ENCODE measurements around the gene LYPD6B. TPM values are rescaled to one million over a fixed set of nuclear protein-coding genes. Genes with fewer than 3 reads are reported as not detected.

LYPD6B gene
- total RNA-seq, 1 donor from 2014 or later: 27.2 TPM

GRCh38 chr2:148994341-148994740 is 44.2 kb upstream of the LYPD6B start:
- no peak overlapping the region for H3K4me3 Mint-ChIP-seq
- H3K36me3 Mint-ChIP-seq: no peaks in the 10 kb centered on the region
- no peak for DNase-seq (ENCODE audit: low spot score in 2 of 2, unreplicated experiment in 2 of 2)
- H3K4me1 Mint-ChIP-seq: peaks cover 13% of the 10 kb centered on the region
- no peaks in the 10 kb centered on the region for H3K9me3 Mint-ChIP-seq
- H3K27ac Mint-ChIP-seq: no peak overlapping the region
- peaks cover 4% of the 10 kb centered on the region for H3K27me3 Mint-ChIP-seq (ENCODE audit: low read depth)
- no peak for TF ChIP-seq CTCF (IDR thresholded peaks at IDR 0.05; ENCODE audit: unreplicated experiment)

GRCh38 chr2:148996805-148997204 is 41.7 kb upstream of the LYPD6B start:
- H3K27ac Mint-ChIP-seq: no peak overlapping the region
- no peaks in the 10 kb centered on the region for H3K9me3 Mint-ChIP-seq
- no peak overlapping the region for H3K4me3 Mint-ChIP-seq
- DNase-seq (ENCODE audit: low spot score in 2 of 2, unreplicated experiment in 2 of 2): no peak
- H3K4me1 Mint-ChIP-seq: peaks cover 24% of the 10 kb centered on the region
- no peak for TF ChIP-seq CTCF (IDR thresholded peaks at IDR 0.05; ENCODE audit: unreplicated experiment)
- peaks cover 4% of the 10 kb centered on the region for H3K27me3 Mint-ChIP-seq (ENCODE audit: low read depth)
- no peaks in the 10 kb centered on the region for H3K36me3 Mint-ChIP-seq

GRCh38 chr2:148998165-148998830 is 40.2 kb upstream of the LYPD6B start:
- H3K4me3 Mint-ChIP-seq: no peak overlapping the region
- H3K36me3 Mint-ChIP-seq: no peaks in the 10 kb centered on the region
- no peak overlapping the region for H3K27ac Mint-ChIP-seq
- H3K9me3 Mint-ChIP-seq: no peaks in the 10 kb centered on the region
- DNase-seq (ENCODE audit: low spot score in 2 of 2, unreplicated experiment in 2 of 2): no peak
- H3K27me3 Mint-ChIP-seq (ENCODE audit: low read depth): peaks cover 4% of the 10 kb centered on the region
- H3K4me1 Mint-ChIP-seq: peaks cover 25% of the 10 kb centered on the region
- TF ChIP-seq CTCF (IDR thresholded peaks at IDR 0.05; ENCODE audit: unreplicated experiment): no peak

- Mint-ChIP-seq H3K27ac (no peak overlapping the region), H3K27me3 (ENCODE audit: low read depth) (peaks cover 4% of the 10 kb centered on the region), H3K9me3 (no peaks in the 10 kb centered on the region), H3K4me3 (no peak overlapping the region), H3K36me3 (no peaks in the 10 kb centered on the region), H3K4me1 (peaks cover 30% of the 10 kb centered on the region)
- TF ChIP-seq CTCF (IDR thresholded peaks at IDR 0.05; ENCODE audit: unreplicated experiment): no peak
- no peak for DNase-seq (ENCODE audit: low spot score in 2 of 2, unreplicated experiment in 2 of 2)
Observed at GRCh38 chr2:148998831-148999200, 39.7 kb upstream of the LYPD6B start.

GRCh38 chr2:148999451-148999921 is 39.0 kb upstream of the LYPD6B start:
- H3K4me1 Mint-ChIP-seq: peaks cover 37% of the 10 kb centered on the region
- H3K9me3 Mint-ChIP-seq: no peaks in the 10 kb centered on the region
- H3K4me3 Mint-ChIP-seq: no peak overlapping the region
- H3K36me3 Mint-ChIP-seq: no peaks in the 10 kb centered on the region
- H3K27me3 Mint-ChIP-seq (ENCODE audit: low read depth): peaks cover 4% of the 10 kb centered on the region
- no peak for DNase-seq (ENCODE audit: low spot score in 2 of 2, unreplicated experiment in 2 of 2)
- H3K27ac Mint-ChIP-seq: no peak overlapping the region
- TF ChIP-seq CTCF (IDR thresholded peaks at IDR 0.05; ENCODE audit: unreplicated experiment): no peak
